PC-3 (cell line): ENCODE measurements around the gene HNMT.

ENCODE experiments used
- CTCF ChIP-seq: fragments of 300-600 bp; sonication (generic); conservative IDR thresholded peaks from 2 replicates; pipeline ENCODE4 v1.5.1; 2017; ENCODE audit warnings: antibody characterized with exemption, low read depth, mild to moderate bottlenecking, low read length
- EZH2 ChIP-seq: fragments of 300-600 bp; sonication (generic); IDR thresholded peaks from one replicate; pipeline ENCODE4 v1.6.1; 2017; ENCODE audit warnings: antibody characterized with exemption, mild to moderate bottlenecking, low read length; ENCODE audit not compliant: unreplicated experiment
- EZH2phosphoT487 ChIP-seq: fragments of 300-600 bp; sonication (generic); IDR thresholded peaks from 2 replicates; pipeline ENCODE4 v1.6.1; 2018; ENCODE audit warnings: mild to moderate bottlenecking, antibody characterized with exemption, low read length, borderline replicate concordance

- TF ChIP-seq EZH2 (no peak), CTCF (no peak), EZH2phosphoT487 (no peak)
These were observed 45.3 kb downstream of the HNMT start for GRCh38 chr2:138009622-138010021.
